Suprapubic skin (tissue), 4 donors: ENCODE data around the gene KLHL1.

ENCODE experiments used
- CTCF ChIP-seq, 2 donors: fragments of 200-600 bp in 1 of 2; fragments of 450-650 bp in 1 of 2; sonication (generic) in 1 of 2; IDR thresholded peaks; one replicate each; pipeline ENCODE4 v1.5.1; 2016 to 2019; ENCODE audit warnings: antibody characterized with exemption in 2 of 2, mild to moderate bottlenecking in 1 of 2, moderate library complexity in 1 of 2
- EP300 ChIP-seq: sonication (generic); formaldehyde crosslinking; IDR thresholded peaks from one replicate; pipeline ENCODE4 v1.6.1; 2017; ENCODE audit warnings: antibody characterized with exemption
- POLR2A ChIP-seq, 2 donors: fragments of 450-650 bp; IDR thresholded peaks; one replicate each; pipeline ENCODE4 v1.6.1; 2017; ENCODE audit warnings: antibody characterized with exemption in 2 of 2, mild to moderate bottlenecking in 2 of 2, moderate library complexity in 2 of 2
- POLR2AphosphoS5 ChIP-seq, 3 donors: sonication (generic); formaldehyde crosslinking; IDR thresholded peaks; one replicate each; pipeline ENCODE4 v1.6.1; 2017; ENCODE audit warnings: antibody characterized with exemption in 3 of 3

- TF ChIP-seq POLR2AphosphoS5 (IDR thresholded peaks at IDR 0.05) (no peak), CTCF (IDR thresholded peaks at IDR 0.05) (no peak), EP300 (no peak), POLR2A (IDR thresholded peaks at IDR 0.05) (no peak)
Observed at GRCh38 chr13:70051531-70051930, 56.7 kb downstream of the KLHL1 start.
